ENCODE results near the gene NAA35. TPM values are rescaled to one million over a fixed set of nuclear protein-coding genes. Genes with fewer than 3 reads are reported as not detected.
A peak's percentile ranks its signal among the peaks of the same experiment; 100 is the strongest.

NAA35 gene
- total and polyA plus RNA-seq, 9 of the 15 experiments (the other 6 are each of a cell fraction or from before 2014, with no cell fraction given) = 17.7 to 43.9 (median 29.0) TPM

- peak; percentile 81 for FAIRE-seq
- Histone ChIP-seq H3K27ac (ENCODE audit: extremely low read depth, low read depth, low read length) (no peak overlapping the region), H4K20me1 (replicated peaks; ENCODE audit: control insufficient read depth, insufficient read depth, low read length) (no peaks in the 10 kb centered on the region), H3K4me3 (no peak overlapping the region), H3K4me1 (replicated peaks in 1 of 2; ENCODE audit: control insufficient read depth in 2 of 2, insufficient read depth in 2 of 2, low read length in 2 of 2) (peaks cover 0 to 6% of the 10 kb centered on the region in 2 experiments; a peak in 3 of 5 replicates), H3K9ac (ENCODE audit: insufficient read depth in 1 of 2, low read depth in 2 of 2, low read length in 2 of 2) (no peak overlapping the region), H3K9me3 (replicated peaks; ENCODE audit: control insufficient read depth, insufficient read depth, low read depth, low read length) (no peaks in the 10 kb centered on the region), H3K4me2 (ENCODE audit: insufficient read depth, low read length) (no peak overlapping the region), H3K36me3 (ENCODE audit: control insufficient read depth, insufficient read depth, low read length) (no peaks in the 10 kb centered on the region), H3K27me3 (ENCODE audit: control insufficient read depth in 2 of 2, insufficient read depth in 2 of 2, low read length in 2 of 2) (no peaks in the 10 kb centered on the region; a peak in 1 of 5 replicates), H3K9me1 (ENCODE audit: control insufficient read depth, insufficient read depth, low read length) (no peaks in the 10 kb centered on the region), H2AFZ (ENCODE audit: low read depth, low read length) (no peak overlapping the region), H3K79me2 (ENCODE audit: control insufficient read depth, insufficient read depth, low read length) (no peaks in the 10 kb centered on the region)
- CTCF ChIA-PET (ENCODE audit: low intra/inter-chr PET ratio) = no interaction called here
- ATAC-seq = peak; percentile 85
- in situ Hi-C loops (cut with MboI) (no loop called here), intact Hi-C loops (cut with micrococcal nuclease) (no loop called here)
- peak; percentile 12 to 34; a peak in 2 of 4 replicates for TF ChIP-seq RAD21 (CRISPR knock-in tag; conservative IDR thresholded peaks at IDR 0.05 in 1 of 2, IDR thresholded peaks at IDR 0.05 in 1 of 2)
- TF ChIP-seq CHCHD3 (CRISPR knock-in tag; IDR thresholded peaks at IDR 0.05) = no peak
- TF ChIP-seq CTCF (IDR thresholded peaks at IDR 0.05 in 2 of 3, conservative IDR thresholded peaks at IDR 0.05 in 1 of 3; ENCODE audit: insufficient read depth in 2 of 3, low read depth in 1 of 3, low read length in 3 of 3) = peak; percentile 51 to 53 (median 51); a peak in 5 of 6 replicates
- POLR2A ChIA-PET = no interaction called here
- WGBS (ENCODE audit: insufficient coverage, low coverage, missing lambda C conversion rate) = 14% methylated on average over 9 of the region's 9 CpGs
- peak; percentile 13 to 55 (median 20) for DNase-seq (ENCODE audit: extremely low read depth in 1 of 4, low spot score in 3 of 4)
- no TSS peak for BruUV-seq (replicated peaks)
These were observed 40.3 kb upstream of the NAA35 start for GRCh38 chr9:85900504-85901201.
